ENCODE results near the gene SELENOH. TPM values are rescaled to one million over a fixed set of nuclear protein-coding genes. Genes with fewer than 3 reads are reported as not detected.

Gene SELENOH
- total and polyA plus RNA-seq, 2 of the 8 experiments (the other 6 are each of a cell fraction or from before 2014, with no cell fraction given): 243 to 264 TPM

- H2BK5ac ChIP-seq (ENCODE audit: low read depth, low read length): 0 out of 2 replicates have a peak overlapping the region, but pooled peaks have one; percentile 12
- H3K4ac ChIP-seq (replicated peaks; ENCODE audit: insufficient read length, low read depth, low read length): no peak overlapping the region
- H3K27me3 ChIP-seq (replicated peaks in 1 of 4; ENCODE audit: control insufficient read depth in 3 of 4, extremely low read depth in 1 of 4, insufficient read depth in 3 of 4, low read length in 3 of 4): no peaks in the 10 kb centered on the region
- ChIA-PET CTCF (ENCODE audit: partially characterized antibody) (interaction anchor here (0.9 to 6.1 kb wide), 6 partner anchors 9 to 40 kb away, joined by 3 to 44 read pairs (median 4); partner anchors contain the start of gene BTBD18), POLR2A (ENCODE audit: partially characterized antibody) (interaction anchor here (0.7 to 5.5 kb wide), 3 partner anchors 10 to 258 kb away, joined by 3 to 42 read pairs (median 3); no protein-coding TSS in a partner anchor)
- H3K4me1 ChIP-seq (replicated peaks in 1 of 4; ENCODE audit: control insufficient read depth in 3 of 4, insufficient read depth in 4 of 4, low read length in 3 of 4): peaks cover 0 to 9% (median 3%) of the 10 kb centered on the region in 4 experiments; a peak in 3 of 7 replicates
- peak overlapping the region; percentile 26 to 47; a peak in 3 of 4 replicates for H3K4me2 ChIP-seq (ENCODE audit: insufficient read depth in 1 of 2, low read depth in 2 of 2, low read length in 2 of 2)
- H3K79me1 ChIP-seq (ENCODE audit: low read depth, low read length): peaks cover 8% of the 10 kb centered on the region
- H2BK20ac ChIP-seq (ENCODE audit: low read length): no peak overlapping the region
- no peak overlapping the region for H3K23ac ChIP-seq (ENCODE audit: insufficient read length)
- H2BK15ac ChIP-seq (ENCODE audit: low read length): no peak overlapping the region
- H4K91ac ChIP-seq (replicated peaks; ENCODE audit: insufficient read length, low read length): no peak overlapping the region
- H3K14ac ChIP-seq (ENCODE audit: insufficient read length): no peak overlapping the region
- FAIRE-seq (peak; percentile 55), DNase-seq (ENCODE audit: low read depth in 1 of 2, low spot score in 2 of 2) (no peak)
- peaks cover 3 to 96% of the 10 kb centered on the region in 2 experiments; a peak in 3 of 4 replicates for H3K79me2 ChIP-seq (ENCODE audit: control insufficient read depth in 1 of 2, insufficient read depth in 2 of 2, low read length in 2 of 2)
- no peak overlapping the region for H3K4me3 ChIP-seq (ENCODE audit: extremely low read depth in 1 of 4, insufficient read depth in 2 of 4, low read depth in 3 of 4, low read length in 4 of 4)
- H4K5ac ChIP-seq (ENCODE audit: insufficient read length, low read depth, low read length): no peak overlapping the region
- no peak overlapping the region for H3K27ac ChIP-seq (ENCODE audit: low read depth, low read length)
- WGBS, 2 experiments (ENCODE audit: extremely low coverage in 1 of 2, insufficient coverage in 1 of 2, insufficient read length in 1 of 2, insufficient replicate concordance in 2 of 2, low coverage in 1 of 2, low lambda C conversion rate in 2 of 2, missing lambda C conversion rate in 1 of 2): 62% methylated on average over 6 of the region's 6 CpGs; no CpG with 5 or more reads in 1 of the 2 experiments
- H2BK12ac ChIP-seq (ENCODE audit: low read depth, low read length): no peak overlapping the region
- no peak overlapping the region for H2AK5ac ChIP-seq (ENCODE audit: low read depth, low read length)
- no peak overlapping the region for H2AFZ ChIP-seq (ENCODE audit: low read length)
- H3K56ac ChIP-seq (replicated peaks; ENCODE audit: insufficient read length, low read depth, low read length): no peak overlapping the region
- no peaks in the 10 kb centered on the region for H3K9me3 ChIP-seq (ENCODE audit: insufficient read depth in 2 of 2, low read depth in 1 of 2, low read length in 1 of 2)
- H4K20me1 ChIP-seq (replicated peaks in 1 of 2; ENCODE audit: control insufficient read depth in 1 of 2, insufficient read depth in 2 of 2, low read length in 2 of 2): peaks cover 3 to 8% of the 10 kb centered on the region in 2 experiments
- H3K18ac ChIP-seq (ENCODE audit: extremely low read depth, low read length): no peak overlapping the region; the same call in 1 of the 2 replicates
- H3K36me3 ChIP-seq (ENCODE audit: control insufficient read depth in 2 of 4, insufficient read depth in 4 of 4, low read length in 3 of 4): peaks cover 0 to 5% (median 2%) of the 10 kb centered on the region in 4 experiments; a peak in 3 of 8 replicates
- H3K23me2 ChIP-seq (ENCODE audit: low read depth, low read length): no peaks in the 10 kb centered on the region
- TF ChIP-seq SUZ12 (IDR thresholded peaks at IDR 0.05; ENCODE audit: low read length) (no peak), POLR2A (IDR thresholded peaks at IDR 0.05; ENCODE audit: control extremely low read depth in 1 of 2, low read depth in 2 of 2, low read length in 2 of 2) (peak in 1 of 2 experiments; percentile 31; a peak in 1 of 3 replicates)
- no peak overlapping the region for H4K8ac ChIP-seq (ENCODE audit: extremely low read depth, insufficient read depth, low read length)
- H2BK120ac ChIP-seq (replicated peaks; ENCODE audit: low read depth, low read length): no peak overlapping the region
- H3K9ac ChIP-seq (replicated peaks in 1 of 4; ENCODE audit: extremely low read depth in 1 of 4, low read depth in 3 of 4, low read length in 3 of 4): peak overlapping the region in 1 of 4 experiments; percentile 16; a peak in 1 of 7 replicates
These were observed 46.8 kb downstream of the SELENOH start for GRCh38 chr11:57787920-57788702.
